Body of pancreas (tissue), 4 donors: ENCODE data around the gene SLC45A1.

ENCODE experiments used
- CTCF ChIP-seq, 7 experiments: fragments of 450-650 bp in 4 of 7; fragments of 200-600 bp in 3 of 7; sonication (generic) in 3 of 7; IDR thresholded peaks; one replicate each; pipeline ENCODE4 v1.5.1; 2016 to 2019; ENCODE audit warnings: antibody characterized with exemption in 7 of 7
- POLR2A ChIP-seq, 3 donors: fragments of 450-650 bp; IDR thresholded peaks; one replicate each; pipeline ENCODE4 v1.6.1; 2016; ENCODE audit warnings: antibody characterized with exemption in 3 of 3, mild to moderate bottlenecking in 2 of 3

DNA sequence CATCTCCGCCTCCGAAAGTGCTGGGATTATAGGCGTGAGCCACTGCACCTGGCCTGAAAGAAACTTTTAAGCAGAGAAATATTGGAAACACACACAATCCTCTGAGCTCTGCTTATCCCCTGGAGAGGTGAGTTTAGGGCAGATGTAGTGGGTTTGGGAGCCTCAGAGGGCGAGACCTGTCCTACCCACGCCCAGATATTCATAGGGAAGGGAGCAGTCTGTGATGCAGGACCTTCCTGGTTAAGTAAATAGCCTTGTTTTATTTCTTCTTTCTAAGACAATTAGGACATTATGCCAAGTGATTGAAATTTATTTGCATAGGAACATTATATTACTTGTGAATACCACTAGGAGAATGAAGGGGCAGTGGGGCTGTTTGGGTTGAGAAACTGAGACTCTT lies 18.0 kb upstream of the SLC45A1 start:
- TF ChIP-seq CTCF (IDR thresholded peaks at IDR 0.05) (no peak), POLR2A (IDR thresholded peaks at IDR 0.05) (no peak)
